SK-N-SH (cell line): ENCODE data around the gene NUMB.

Source experiments
- CHD2 ChIP-seq: fragments of 150-350 bp; IDR thresholded peaks from 2 replicates; pipeline ENCODE4 v1.6.1; 2018; ENCODE audit warnings: low read length; ENCODE audit not compliant: partially characterized antibody
- EZH2phosphoT487 ChIP-seq: fragments of 200-600 bp; sonication (generic); IDR thresholded peaks from 2 replicates; pipeline ENCODE4 v1.6.1; 2017; ENCODE audit warnings: low read depth, mixed run types, mild to moderate bottlenecking, antibody characterized with exemption, moderate library complexity, borderline replicate concordance
- GATA2 ChIP-seq: sonication (generic); formaldehyde crosslinking; IDR thresholded peaks from 2 replicates; pipeline ENCODE4 v1.5.0; 2020; ENCODE audit warnings: mild to moderate bottlenecking, missing genetic modification reagents
- POLR2AphosphoS5 ChIP-seq: IDR thresholded peaks from 2 replicates; pipeline ENCODE4 v1.6.1; 2012; ENCODE audit warnings: low read depth, low read length
- RCOR1 ChIP-seq: fragments of 150-350 bp; IDR thresholded peaks from 2 replicates; pipeline ENCODE4 v1.6.1; 2017; ENCODE audit warnings: antibody characterized with exemption, low read length
- TCF12 ChIP-seq: IDR thresholded peaks from 2 replicates; pipeline ENCODE4 v1.4.0; 2012
- TF ChIP-seq, protein P1 (sequence below): fragments of 200-600 bp; sonication (generic); IDR thresholded peaks from 2 replicates; pipeline ENCODE4 v1.6.1; 2017; ENCODE audit warnings: antibody characterized with exemption, mild to moderate bottlenecking, moderate library complexity
- TF ChIP-seq, protein P2 (sequence below): fragments of 150-350 bp; IDR thresholded peaks from 2 replicates; pipeline ENCODE4 v1.6.1; 2016; ENCODE audit warnings: mild to moderate bottlenecking, low read depth, low read length
- TF ChIP-seq, protein P3 (sequence below): IDR thresholded peaks from 2 replicates; pipeline ENCODE4 v1.4.0; 2012; ENCODE audit warnings: low read depth
- TF ChIP-seq, protein P4 (sequence below): fragments of 150-350 bp; IDR thresholded peaks from 2 replicates; pipeline ENCODE4 v1.6.1; 2017; ENCODE audit warnings: antibody characterized with exemption, low read length, low read depth, borderline replicate concordance

DNA sequence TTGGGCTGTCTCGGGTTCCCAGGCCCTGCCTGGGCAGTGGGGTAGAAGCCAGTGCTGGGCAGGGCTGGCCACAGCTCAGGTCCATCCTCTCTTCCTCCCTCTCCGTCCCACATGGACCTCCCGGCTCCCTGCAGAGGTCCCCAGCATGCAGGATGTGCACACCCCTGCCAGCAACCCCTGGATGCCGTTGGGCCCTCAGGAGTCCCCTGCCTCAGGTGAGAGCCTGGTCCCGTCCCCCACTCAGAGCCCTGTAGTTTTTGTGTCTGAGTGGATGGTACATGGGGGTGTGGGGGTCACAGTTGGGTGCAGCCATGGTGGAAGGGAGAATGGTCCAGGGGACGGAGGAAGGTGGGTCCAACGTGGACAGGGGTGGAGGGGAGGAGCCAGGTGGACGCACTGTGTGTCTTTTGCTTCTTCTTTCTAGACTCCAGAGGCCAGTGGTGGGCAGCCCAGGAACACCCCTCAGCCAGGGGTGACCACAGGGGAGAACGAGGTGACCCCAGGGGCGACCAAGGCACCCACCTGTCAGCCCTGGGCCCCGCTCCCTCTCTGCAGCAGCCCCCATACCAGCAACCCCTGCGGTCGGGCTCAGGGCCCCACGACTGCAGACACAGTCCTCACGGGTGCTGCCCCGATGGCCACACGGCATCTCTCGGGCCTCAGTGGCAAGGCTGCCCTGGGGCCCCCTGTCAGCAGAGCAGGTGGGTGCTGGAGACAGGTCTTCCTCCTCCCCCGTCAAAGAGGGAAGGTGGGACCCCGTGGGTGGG is 199.3 kb downstream of the NUMB start:
- TF ChIP-seq, protein P1, sequence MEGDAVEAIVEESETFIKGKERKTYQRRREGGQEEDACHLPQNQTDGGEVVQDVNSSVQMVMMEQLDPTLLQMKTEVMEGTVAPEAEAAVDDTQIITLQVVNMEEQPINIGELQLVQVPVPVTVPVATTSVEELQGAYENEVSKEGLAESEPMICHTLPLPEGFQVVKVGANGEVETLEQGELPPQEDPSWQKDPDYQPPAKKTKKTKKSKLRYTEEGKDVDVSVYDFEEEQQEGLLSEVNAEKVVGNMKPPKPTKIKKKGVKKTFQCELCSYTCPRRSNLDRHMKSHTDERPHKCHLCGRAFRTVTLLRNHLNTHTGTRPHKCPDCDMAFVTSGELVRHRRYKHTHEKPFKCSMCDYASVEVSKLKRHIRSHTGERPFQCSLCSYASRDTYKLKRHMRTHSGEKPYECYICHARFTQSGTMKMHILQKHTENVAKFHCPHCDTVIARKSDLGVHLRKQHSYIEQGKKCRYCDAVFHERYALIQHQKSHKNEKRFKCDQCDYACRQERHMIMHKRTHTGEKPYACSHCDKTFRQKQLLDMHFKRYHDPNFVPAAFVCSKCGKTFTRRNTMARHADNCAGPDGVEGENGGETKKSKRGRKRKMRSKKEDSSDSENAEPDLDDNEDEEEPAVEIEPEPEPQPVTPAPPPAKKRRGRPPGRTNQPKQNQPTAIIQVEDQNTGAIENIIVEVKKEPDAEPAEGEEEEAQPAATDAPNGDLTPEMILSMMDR, result no peak
- TF ChIP-seq RCOR1, result no peak
- no peak for TF ChIP-seq GATA2 (CRISPR knock-in tag)
- TF ChIP-seq, protein P2, sequence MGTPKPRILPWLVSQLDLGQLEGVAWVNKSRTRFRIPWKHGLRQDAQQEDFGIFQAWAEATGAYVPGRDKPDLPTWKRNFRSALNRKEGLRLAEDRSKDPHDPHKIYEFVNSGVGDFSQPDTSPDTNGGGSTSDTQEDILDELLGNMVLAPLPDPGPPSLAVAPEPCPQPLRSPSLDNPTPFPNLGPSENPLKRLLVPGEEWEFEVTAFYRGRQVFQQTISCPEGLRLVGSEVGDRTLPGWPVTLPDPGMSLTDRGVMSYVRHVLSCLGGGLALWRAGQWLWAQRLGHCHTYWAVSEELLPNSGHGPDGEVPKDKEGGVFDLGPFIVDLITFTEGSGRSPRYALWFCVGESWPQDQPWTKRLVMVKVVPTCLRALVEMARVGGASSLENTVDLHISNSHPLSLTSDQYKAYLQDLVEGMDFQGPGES, result no peak
- no peak for TF ChIP-seq POLR2AphosphoS5
- TF ChIP-seq, protein P3, sequence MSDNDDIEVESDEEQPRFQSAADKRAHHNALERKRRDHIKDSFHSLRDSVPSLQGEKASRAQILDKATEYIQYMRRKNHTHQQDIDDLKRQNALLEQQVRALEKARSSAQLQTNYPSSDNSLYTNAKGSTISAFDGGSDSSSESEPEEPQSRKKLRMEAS, result no peak
- no peak for TF ChIP-seq CHD2
- TF ChIP-seq, protein P4, sequence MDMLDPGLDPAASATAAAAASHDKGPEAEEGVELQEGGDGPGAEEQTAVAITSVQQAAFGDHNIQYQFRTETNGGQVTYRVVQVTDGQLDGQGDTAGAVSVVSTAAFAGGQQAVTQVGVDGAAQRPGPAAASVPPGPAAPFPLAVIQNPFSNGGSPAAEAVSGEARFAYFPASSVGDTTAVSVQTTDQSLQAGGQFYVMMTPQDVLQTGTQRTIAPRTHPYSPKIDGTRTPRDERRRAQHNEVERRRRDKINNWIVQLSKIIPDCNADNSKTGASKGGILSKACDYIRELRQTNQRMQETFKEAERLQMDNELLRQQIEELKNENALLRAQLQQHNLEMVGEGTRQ, result no peak
- no peak for TF ChIP-seq TCF12
- no peak for TF ChIP-seq EZH2phosphoT487
